Measurements from ENCODE around the gene PHF21B.
"Not testable (repeated sequence)": the region's sequence is repeated elsewhere in the genome, so short reads cannot be mapped to it uniquely, and the experiment has no call there.

Gene PHF21B

DNA sequence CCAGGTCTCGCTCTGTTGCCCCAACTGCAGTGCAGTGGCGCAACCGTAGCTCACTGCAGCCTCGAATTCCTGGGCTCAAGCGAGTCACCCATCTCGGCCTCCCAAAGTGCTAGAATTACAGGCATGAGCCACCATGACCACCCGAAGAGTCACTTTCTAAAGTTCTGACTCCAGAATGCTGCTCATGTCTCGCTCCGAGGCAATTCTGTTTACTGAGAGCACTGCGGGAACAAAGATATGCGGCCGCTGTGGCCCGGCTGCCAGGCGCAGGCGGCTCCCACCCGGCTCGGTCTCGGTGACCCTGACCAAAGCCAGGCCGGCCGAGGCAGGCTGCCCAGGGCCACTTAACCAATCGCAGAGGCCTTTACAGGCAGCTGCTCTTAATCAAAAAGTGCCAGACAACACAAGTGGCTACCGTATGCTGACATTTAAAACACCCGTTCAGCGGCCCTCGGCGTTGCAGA lies 78.7 kb downstream of the PHF21B start:
- DNase-seq, result no peak

GRCh38 chr22:44930711-44931035 lies 79.1 kb downstream of the PHF21B start:
- no peak for DNase-seq

DNA sequence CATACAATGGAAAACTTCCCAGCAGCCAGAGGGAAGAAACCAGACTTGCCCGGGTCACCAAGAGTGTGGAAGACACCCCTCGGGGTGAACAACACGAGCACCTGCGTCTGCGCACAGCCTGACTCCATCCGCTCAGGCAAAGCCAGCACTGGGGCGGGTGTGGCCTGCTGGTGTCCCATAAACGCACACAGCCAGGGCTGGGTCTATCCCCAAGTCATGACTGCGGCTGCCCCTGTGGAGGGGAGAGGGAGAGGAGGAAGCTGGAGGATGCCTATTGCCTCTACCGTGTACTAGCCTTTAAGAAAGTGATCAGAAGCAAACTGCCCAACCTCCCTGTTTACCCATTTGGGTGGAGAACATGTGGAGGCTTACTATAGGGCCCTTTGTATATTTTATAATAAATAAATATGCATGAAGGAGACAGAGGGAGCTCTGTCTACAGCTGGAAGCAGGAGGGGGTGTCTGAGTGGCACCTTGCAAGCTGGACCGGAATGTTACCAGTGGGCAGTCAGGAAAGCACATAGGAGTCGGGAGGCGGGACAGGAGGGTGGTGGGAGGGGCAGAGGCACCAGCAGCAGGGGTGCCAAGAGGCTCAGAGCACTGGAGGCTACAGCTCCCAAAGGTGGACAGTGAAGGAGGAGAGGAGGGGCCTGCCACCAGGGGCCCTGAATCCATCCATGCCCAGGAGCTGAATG lies 79.6 kb downstream of the PHF21B start:
- no peak for DNase-seq

GRCh38 chr22:44929359-44930015 lies 80.3 kb downstream of the PHF21B start:
- no peak for DNase-seq

DNA sequence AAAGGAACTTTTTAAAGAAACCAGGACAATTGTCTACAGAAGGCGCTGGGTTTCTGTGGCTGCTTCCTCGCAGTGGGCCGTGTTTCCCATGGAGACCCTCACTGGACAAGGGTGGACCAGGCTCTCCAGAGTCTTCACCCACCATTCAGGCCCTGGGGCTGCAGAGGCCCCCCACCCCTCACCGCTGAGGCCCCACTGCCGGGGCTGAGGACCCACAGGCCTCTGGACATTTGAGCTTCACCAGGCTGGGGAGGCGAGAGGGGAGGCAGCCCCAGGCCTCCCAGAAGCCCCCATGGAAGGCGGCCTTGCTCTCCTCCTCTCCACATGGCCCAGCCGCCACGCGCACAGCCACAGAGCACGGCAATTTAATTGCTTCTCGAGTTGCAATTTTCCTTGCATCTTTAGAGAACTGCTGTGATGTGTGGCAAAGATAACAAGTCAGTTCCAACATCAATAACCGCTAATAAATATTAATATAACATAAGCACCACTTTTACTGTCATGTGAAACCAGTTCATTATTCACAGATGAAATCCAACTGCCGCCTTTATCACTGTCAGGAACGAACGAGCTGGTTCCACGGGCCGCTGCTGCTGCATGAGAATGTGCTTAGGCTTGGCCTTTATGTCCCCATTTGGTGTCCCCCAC lies 81.0 kb downstream of the PHF21B start:
- no peak for DNase-seq

DNA sequence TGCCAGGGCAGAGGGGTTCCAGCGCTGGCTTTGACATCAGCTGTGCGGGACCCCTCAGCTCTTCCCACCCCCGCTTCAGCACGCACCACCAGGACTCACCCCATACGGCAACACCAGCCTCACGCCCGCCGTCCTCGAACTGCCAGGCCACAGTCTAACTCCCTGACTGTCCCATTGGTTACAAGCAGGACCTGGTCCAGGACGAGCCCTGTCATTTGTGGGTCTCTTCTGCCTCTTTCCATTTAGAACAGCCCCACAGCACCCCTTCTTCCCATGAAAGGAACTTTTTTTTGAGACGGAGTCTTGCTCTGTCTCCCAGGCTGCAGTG lies 81.7 kb downstream of the PHF21B start:
- no peak for DNase-seq

GRCh38 chr22:44927463-44928135 lies 82.2 kb downstream of the PHF21B start:
- DNase-seq, result no peak

GRCh38 chr22:44926491-44927415 lies 83.1 kb downstream of the PHF21B start:
- DNase-seq, result no peak

DNA sequence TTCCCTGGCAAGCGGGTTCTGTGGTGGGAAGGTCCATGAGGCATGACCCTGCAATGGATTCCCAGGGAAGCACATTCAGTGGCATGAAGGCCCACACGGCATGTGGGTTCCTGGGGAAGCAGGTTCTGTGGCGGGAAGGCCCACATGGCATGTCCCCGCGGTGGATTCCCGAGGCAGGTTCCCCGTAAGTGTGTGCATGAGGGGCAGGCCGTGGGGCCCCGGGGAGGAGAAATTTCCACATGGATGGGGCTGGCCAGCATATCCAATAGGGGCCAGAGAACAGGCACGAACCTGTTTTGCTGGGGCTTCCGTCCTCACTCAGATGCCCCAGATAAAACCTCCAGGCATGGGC lies 83.7 kb downstream of the PHF21B start:
- DNase-seq, result no peak

DNA sequence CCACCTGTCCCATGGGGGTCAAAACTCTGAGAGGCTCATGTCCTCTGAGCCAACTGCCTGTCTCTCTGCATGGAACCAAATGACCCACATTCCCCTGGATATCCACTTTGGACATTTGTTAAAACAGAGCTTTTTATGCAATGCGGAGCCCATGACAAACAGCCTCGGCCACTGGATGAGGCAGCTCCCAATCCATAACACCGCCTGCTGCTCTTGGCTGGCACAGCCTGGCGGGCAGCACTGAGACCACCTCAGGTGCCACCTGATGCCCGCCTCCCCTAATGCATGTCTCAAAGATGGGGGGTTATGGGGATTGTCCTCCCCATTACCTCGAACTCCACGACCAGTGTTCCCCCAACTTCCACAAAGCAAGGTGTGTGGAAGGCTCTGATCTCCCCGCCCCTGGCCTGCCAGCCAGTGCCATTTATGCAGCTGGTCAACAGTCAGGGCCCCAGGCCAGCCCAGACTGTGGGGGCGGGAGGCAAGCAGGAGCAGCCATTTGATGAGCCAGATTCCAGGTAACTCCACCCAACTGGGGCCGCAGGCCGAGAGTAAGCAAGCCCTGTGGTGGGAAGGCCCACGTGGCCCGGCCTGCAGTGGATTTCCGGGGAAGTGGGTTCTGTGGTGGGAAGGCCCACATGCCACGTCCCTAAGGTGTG lies 84.2 kb downstream of the PHF21B start:
- no peak for DNase-seq

DNA sequence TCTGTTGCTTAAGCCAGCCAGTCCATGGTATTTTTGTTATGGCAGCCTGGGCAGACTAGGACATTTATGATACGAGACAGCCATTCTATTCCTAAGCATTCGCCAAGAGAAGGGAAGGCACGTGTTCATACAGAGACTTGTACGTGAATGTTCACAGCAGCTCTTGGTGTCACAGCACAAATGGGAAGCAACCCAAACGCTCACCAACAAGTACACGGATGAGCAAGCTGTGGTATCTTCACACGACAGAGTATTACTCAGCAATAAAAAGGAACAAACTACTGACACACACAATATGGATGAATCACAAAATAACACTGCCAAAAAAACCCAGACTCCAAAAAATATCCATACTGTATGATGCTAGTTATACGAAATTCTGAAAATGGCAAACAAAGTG lies 85.1 kb downstream of the PHF21B start:
- no peak for DNase-seq

DNA sequence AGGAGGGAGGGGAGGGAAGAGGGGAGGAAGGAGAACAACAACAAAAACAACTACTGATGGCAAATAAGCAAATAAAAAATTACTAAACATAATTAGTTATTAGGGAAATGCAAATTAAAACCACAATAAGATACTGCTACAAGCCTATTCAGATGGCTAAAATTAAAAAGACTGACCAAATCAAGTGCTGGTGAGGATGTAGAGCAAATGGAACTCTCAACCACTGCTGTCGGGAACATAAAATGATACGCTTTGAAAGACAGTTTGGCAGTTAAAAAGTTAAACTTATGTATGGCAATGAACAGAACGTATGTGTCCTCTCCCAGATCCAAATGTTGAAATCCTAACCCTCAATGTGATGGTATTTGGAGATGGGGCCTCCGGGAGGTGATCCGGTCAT lies 85.7 kb downstream of the PHF21B start:
- no peak for DNase-seq

- DNase-seq, result not testable (repeated sequence)
These were observed 88.0 kb downstream of the PHF21B start for GRCh38 chr22:44921766-44922165.

DNA sequence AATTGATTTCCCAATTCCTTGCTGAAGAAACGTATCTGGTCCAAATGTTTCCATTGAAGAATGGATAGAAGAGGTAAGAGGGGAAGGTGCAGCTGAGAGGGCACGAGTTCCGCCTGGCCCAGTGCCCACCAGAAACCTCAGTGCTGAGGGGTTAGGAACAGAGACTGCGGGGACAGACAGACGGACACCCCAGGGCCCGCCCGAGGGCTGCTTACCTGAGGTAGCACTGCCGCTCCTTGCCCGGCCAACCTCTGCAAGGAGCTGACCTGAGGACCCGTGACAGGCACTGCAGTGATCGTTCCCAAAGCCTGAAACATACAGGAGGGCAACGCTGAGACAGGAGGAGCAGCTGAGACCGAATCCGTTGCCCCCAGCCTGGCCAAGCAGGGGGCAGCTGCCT lies 89.6 kb downstream of the PHF21B start:
- DNase-seq, result no peak

DNA sequence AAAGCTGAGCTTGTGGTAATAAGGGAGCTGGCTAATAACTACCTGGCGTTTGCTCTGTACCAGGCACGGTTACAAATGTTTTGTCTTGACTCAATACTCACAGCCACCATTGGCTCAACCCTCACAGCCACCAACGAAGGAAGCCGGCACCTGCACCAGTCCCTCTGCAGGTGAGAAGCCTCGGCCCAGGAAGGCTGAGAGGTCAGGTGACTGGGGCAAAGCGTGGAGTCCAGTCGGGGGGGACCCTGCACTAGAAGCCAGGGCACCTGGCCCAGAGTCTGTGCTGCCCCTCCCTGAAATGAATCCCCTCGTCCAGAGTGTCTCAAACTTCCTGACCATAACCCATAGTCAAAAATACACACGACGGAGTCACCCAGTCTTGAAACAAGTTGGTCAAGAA lies 90.1 kb downstream of the PHF21B start:
- DNase-seq, result no peak

DNA sequence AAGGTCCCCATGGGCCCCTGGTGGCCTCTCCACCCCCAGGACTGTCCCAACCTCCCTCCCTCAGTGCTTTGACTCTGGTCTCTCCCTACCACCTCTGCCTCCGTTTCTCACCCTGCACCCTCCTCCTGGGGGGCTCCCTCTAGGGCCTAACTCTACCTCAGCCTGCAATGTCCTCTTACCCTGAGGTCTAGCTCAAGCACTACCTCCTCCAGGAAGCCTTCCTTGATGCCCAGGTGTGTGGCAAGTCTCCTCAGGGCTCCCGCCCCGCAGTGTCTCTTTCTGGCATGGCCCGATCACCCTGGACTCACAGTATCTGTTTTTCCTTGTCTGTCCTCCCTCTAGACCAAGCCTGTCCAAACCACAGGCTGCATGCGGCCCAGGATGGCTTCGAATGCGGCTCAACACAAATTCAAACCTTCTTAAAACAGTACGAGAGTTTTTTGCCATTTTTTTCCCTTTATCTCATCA lies 90.8 kb downstream of the PHF21B start:
- no peak for DNase-seq

GRCh38 chr22:44918166-44918924 lies 91.5 kb downstream of the PHF21B start:
- DNase-seq, result no peak

GRCh38 chr22:44917372-44918165 lies 92.2 kb downstream of the PHF21B start:
- no peak for DNase-seq

- no peak for DNase-seq
These were observed 93.2 kb downstream of the PHF21B start for GRCh38 chr22:44916281-44917231.

Measured in CD4-positive, alpha-beta T cell treated with Interleukin-10 for 1 hour (primary cell).